ENCODE data around the gene UHRF1. TPM values are rescaled to one million over a fixed set of nuclear protein-coding genes. Genes with fewer than 3 reads are reported as not detected.

Gene UHRF1
- total and polyA plus RNA-seq, 2 of the 13 experiments (the other 11 are each of a cell fraction or from before 2014, with no cell fraction given) = 6.8 to 78.4 TPM

DNA sequence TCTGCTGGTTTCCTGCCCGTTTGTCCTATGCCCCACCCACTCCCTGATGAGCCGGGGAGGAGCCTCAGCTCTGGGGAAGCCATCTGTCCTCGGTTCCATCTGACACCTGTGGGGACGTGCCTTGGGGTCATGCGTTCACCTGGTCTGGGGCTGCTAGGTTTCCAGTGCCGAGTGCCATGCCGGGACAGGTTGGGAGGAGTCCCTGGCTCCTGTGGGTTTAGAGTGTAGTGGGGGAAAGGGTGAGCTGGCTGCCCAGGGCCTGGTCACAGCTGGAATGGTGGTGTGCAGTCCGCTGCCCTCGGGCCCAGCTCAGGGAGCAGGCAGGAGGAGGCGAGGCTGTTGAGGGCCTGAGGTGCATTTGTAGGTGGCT lies 62.1 kb downstream of the UHRF1 start (continued):
- TF ChIP-seq, protein P1, sequence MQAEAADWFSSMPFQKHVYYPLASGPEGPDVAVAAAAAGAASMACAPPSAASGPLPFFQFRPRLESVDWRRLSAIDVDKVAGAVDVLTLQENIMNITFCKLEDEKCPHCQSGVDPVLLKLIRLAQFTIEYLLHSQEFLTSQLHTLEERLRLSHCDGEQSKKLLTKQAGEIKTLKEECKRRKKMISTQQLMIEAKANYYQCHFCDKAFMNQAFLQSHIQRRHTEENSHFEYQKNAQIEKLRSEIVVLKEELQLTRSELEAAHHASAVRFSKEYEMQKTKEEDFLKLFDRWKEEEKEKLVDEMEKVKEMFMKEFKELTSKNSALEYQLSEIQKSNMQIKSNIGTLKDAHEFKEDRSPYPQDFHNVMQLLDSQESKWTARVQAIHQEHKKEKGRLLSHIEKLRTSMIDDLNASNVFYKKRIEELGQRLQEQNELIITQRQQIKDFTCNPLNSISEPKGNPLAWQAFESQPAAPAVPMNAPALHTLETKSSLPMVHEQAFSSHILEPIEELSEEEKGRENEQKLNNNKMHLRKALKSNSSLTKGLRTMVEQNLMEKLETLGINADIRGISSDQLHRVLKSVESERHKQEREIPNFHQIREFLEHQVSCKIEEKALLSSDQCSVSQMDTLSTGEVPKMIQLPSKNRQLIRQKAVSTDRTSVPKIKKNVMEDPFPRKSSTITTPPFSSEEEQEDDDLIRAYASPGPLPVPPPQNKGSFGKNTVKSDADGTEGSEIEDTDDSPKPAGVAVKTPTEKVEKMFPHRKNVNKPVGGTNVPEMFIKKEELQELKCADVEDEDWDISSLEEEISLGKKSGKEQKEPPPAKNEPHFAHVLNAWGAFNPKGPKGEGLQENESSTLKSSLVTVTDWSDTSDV (CRISPR knock-in tag; IDR thresholded peaks at IDR 0.05) = no peak
- TF ChIP-seq POLR2AphosphoS2 (IDR thresholded peaks at IDR 0.05; ENCODE audit: low read depth, low read length) = no peak
- TF ChIP-seq, protein P2, sequence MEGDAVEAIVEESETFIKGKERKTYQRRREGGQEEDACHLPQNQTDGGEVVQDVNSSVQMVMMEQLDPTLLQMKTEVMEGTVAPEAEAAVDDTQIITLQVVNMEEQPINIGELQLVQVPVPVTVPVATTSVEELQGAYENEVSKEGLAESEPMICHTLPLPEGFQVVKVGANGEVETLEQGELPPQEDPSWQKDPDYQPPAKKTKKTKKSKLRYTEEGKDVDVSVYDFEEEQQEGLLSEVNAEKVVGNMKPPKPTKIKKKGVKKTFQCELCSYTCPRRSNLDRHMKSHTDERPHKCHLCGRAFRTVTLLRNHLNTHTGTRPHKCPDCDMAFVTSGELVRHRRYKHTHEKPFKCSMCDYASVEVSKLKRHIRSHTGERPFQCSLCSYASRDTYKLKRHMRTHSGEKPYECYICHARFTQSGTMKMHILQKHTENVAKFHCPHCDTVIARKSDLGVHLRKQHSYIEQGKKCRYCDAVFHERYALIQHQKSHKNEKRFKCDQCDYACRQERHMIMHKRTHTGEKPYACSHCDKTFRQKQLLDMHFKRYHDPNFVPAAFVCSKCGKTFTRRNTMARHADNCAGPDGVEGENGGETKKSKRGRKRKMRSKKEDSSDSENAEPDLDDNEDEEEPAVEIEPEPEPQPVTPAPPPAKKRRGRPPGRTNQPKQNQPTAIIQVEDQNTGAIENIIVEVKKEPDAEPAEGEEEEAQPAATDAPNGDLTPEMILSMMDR (CRISPR knock-in tag; IDR thresholded peaks at IDR 0.05) = peak; percentile 17; the same call in 1 of the 2 replicates
- TF ChIP-seq, protein P3, sequence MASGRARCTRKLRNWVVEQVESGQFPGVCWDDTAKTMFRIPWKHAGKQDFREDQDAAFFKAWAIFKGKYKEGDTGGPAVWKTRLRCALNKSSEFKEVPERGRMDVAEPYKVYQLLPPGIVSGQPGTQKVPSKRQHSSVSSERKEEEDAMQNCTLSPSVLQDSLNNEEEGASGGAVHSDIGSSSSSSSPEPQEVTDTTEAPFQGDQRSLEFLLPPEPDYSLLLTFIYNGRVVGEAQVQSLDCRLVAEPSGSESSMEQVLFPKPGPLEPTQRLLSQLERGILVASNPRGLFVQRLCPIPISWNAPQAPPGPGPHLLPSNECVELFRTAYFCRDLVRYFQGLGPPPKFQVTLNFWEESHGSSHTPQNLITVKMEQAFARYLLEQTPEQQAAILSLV (CRISPR knock-in tag; IDR thresholded peaks at IDR 0.05; ENCODE audit: borderline replicate concordance) = 0 out of 2 replicates have a peak, but pooled peaks have one; percentile 11
- TF ChIP-seq ARHGAP35 (CRISPR knock-in tag; IDR thresholded peaks at IDR 0.05; ENCODE audit: borderline replicate concordance) = no peak
- no peak for TF ChIP-seq NFE2L2 (IDR thresholded peaks at IDR 0.05; ENCODE audit: low read length)
- TF ChIP-seq, protein P4, sequence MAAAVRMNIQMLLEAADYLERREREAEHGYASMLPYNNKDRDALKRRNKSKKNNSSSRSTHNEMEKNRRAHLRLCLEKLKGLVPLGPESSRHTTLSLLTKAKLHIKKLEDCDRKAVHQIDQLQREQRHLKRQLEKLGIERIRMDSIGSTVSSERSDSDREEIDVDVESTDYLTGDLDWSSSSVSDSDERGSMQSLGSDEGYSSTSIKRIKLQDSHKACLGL (CRISPR knock-in tag; IDR thresholded peaks at IDR 0.05) = no peak; the same call in 1 of the 2 replicates
- TF ChIP-seq, protein P5, sequence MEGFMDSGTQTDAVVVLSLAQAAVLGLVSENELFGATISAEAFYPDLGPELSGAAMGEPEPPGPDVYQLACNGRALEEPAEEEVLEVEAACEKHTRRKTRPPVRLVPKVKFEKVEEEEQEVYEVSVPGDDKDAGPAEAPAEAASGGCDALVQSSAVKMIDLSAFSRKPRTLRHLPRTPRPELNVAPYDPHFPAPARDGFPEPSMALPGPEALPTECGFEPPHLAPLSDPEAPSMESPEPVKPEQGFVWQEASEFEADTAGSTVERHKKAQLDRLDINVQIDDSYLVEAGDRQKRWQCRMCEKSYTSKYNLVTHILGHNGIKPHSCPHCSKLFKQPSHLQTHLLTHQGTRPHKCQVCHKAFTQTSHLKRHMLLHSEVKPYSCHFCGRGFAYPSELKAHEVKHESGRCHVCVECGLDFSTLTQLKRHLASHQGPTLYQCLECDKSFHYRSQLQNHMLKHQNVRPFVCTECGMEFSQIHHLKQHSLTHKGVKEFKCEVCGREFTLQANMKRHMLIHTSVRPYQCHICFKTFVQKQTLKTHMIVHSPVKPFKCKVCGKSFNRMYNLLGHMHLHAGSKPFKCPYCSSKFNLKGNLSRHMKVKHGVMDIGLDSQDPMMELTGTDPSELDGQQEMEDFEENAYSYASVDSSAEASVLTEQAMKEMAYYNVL (CRISPR knock-in tag; IDR thresholded peaks at IDR 0.05; ENCODE audit: borderline replicate concordance) = 0 out of 2 replicates have a peak, but pooled peaks have one; percentile 61
- TF ChIP-seq ZSCAN21 (CRISPR knock-in tag; IDR thresholded peaks at IDR 0.05; ENCODE audit: borderline replicate concordance) = 0 out of 2 replicates have a peak, but pooled peaks have one; percentile 40
- no peak for TF ChIP-seq GLI4 (CRISPR knock-in tag; IDR thresholded peaks at IDR 0.05; ENCODE audit: borderline replicate concordance)
- TF ChIP-seq, protein P6, sequence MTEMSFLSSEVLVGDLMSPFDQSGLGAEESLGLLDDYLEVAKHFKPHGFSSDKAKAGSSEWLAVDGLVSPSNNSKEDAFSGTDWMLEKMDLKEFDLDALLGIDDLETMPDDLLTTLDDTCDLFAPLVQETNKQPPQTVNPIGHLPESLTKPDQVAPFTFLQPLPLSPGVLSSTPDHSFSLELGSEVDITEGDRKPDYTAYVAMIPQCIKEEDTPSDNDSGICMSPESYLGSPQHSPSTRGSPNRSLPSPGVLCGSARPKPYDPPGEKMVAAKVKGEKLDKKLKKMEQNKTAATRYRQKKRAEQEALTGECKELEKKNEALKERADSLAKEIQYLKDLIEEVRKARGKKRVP (CRISPR knock-in tag; IDR thresholded peaks at IDR 0.05) = no peak
- TF ChIP-seq NCOA5 (CRISPR knock-in tag; IDR thresholded peaks at IDR 0.05) = no peak
- no peak for TF ChIP-seq ZFP1 (CRISPR knock-in tag; IDR thresholded peaks at IDR 0.05)
- TF ChIP-seq PITX1 (CRISPR knock-in tag; IDR thresholded peaks at IDR 0.05) = 0 out of 2 replicates have a peak, but pooled peaks have one; percentile 11
- no peak for TF ChIP-seq ZFP37 (CRISPR knock-in tag; IDR thresholded peaks at IDR 0.05; ENCODE audit: borderline replicate concordance)
- no peak; the same call in 1 of the 2 replicates for TF ChIP-seq MED1 (CRISPR knock-in tag; IDR thresholded peaks at IDR 0.05)
- TF ChIP-seq, protein P7, sequence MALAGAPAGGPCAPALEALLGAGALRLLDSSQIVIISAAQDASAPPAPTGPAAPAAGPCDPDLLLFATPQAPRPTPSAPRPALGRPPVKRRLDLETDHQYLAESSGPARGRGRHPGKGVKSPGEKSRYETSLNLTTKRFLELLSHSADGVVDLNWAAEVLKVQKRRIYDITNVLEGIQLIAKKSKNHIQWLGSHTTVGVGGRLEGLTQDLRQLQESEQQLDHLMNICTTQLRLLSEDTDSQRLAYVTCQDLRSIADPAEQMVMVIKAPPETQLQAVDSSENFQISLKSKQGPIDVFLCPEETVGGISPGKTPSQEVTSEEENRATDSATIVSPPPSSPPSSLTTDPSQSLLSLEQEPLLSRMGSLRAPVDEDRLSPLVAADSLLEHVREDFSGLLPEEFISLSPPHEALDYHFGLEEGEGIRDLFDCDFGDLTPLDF (CRISPR knock-in tag; IDR thresholded peaks at IDR 0.05) = no peak
